Osteoblast (primary cell): Measurements from ENCODE around the gene PNPLA7. TPM values are rescaled to one million over a fixed set of nuclear protein-coding genes. Genes with fewer than 3 reads are reported as not detected.
"Not testable (repeated sequence)": the region's sequence is repeated elsewhere in the genome, so short reads cannot be mapped to it uniquely, and the experiment has no call there.

Source experiments
- DNase-seq: peaks from one replicate; pipeline ENCODE4 v3.0.0; 2011; ENCODE audit warnings: low spot score, mixed read lengths; ENCODE audit not compliant: insufficient read length; ENCODE audit errors: missing footprints
- H2AFZ ChIP-seq: 2 replicates; pipeline ENCODE4 v1.6.0; 2011; ENCODE audit warnings: mild to moderate bottlenecking, low read length
- H3K27ac ChIP-seq: 2 replicates; pipeline ENCODE4 v1.5.1; 2011; ENCODE audit warnings: mild to moderate bottlenecking, low read depth, low read length, moderate library complexity
- H3K27me3 ChIP-seq: 2 replicates; pipeline ENCODE4 v1.6.0; 2012; ENCODE audit warnings: mild to moderate bottlenecking, control low read depth, inconsistent platforms, low read length, moderate library complexity; ENCODE audit not compliant: insufficient read depth
- H3K36me3 ChIP-seq: 2 replicates; pipeline ENCODE4 v1.5.1; 2011; ENCODE audit warnings: mild to moderate bottlenecking, low read length, control low read depth, moderate library complexity; ENCODE audit not compliant: insufficient read depth
- H3K4me1 ChIP-seq: 2 replicates; pipeline ENCODE4 v1.5.1; 2011; ENCODE audit warnings: mild to moderate bottlenecking, low read length, control low read depth, moderate library complexity; ENCODE audit not compliant: insufficient read depth
- H3K4me2 ChIP-seq: 2 replicates; pipeline ENCODE4 v1.6.0; 2011; ENCODE audit warnings: mild to moderate bottlenecking, low read length; ENCODE audit not compliant: insufficient read depth
- H3K4me3 ChIP-seq: fragments of 200-600 bp; sonication (generic); 3 replicates; pipeline ENCODE4 v1.5.1; 2012; ENCODE audit warnings: mild to moderate bottlenecking, low read length, inconsistent platforms; ENCODE audit not compliant: insufficient read depth
- H3K79me2 ChIP-seq: 2 replicates; pipeline ENCODE4 v1.6.0; 2012; ENCODE audit warnings: mild to moderate bottlenecking, low read length, control low read depth, inconsistent platforms; ENCODE audit not compliant: insufficient read depth
- H3K9me3 ChIP-seq: 2 replicates; pipeline ENCODE4 v1.5.1; 2011; ENCODE audit warnings: low read depth, low read length, control low read depth
- H4K20me1 ChIP-seq: 2 replicates; pipeline ENCODE4 v1.6.0; 2012; ENCODE audit warnings: mild to moderate bottlenecking, low read length, control low read depth; ENCODE audit not compliant: insufficient read depth
- total RNA-seq: library from RNA; depleted of rRNA; stranded (reverse); fragments of >200 nt; gene quantifications from 2 replicates; pipeline ENCODE4 v1.2.3, GENCODE V29; 2012
- TF ChIP-seq, protein P1 (sequence below): IDR thresholded peaks from 2 replicates; pipeline ENCODE4 v1.5.1; 2011; ENCODE audit warnings: mild to moderate bottlenecking, low read depth, low read length, moderate library complexity; ENCODE audit errors: extremely low read depth

The PNPLA7 gene
- total RNA-seq, 1 donor, result 1.8 TPM

DNA sequence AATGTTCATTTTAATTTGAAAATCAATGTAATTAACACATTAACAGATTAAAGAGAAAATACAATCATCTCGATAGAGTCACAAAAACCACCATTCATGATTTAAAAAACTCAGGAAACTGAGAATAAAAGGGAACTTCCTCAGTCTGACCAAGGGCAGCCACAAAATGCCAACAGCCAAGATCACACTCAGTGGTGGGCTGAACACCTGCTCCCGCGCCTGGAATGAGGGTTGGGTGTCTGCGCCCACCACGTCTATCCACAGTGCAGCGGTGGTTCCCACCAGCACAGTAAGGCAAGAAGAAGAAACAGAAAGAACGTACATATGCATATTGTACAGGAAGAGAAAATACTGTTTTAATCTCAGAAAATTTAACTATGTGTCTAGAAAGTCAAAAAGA, 79.4 kb downstream of the PNPLA7 start:
- Histone ChIP-seq H3K27ac (no peak overlapping the region), H3K27me3 (peaks cover 8% of the 10 kb centered on the region), H2AFZ (no peak overlapping the region), H4K20me1 (no peaks in the 10 kb centered on the region), H3K4me2 (no peak overlapping the region), H3K4me1 (no peaks in the 10 kb centered on the region), H3K79me2 (no peaks in the 10 kb centered on the region), H3K9me3 (no peaks in the 10 kb centered on the region), H3K36me3 (no peaks in the 10 kb centered on the region), H3K4me3 (no peak overlapping the region)
- TF ChIP-seq, protein P1, sequence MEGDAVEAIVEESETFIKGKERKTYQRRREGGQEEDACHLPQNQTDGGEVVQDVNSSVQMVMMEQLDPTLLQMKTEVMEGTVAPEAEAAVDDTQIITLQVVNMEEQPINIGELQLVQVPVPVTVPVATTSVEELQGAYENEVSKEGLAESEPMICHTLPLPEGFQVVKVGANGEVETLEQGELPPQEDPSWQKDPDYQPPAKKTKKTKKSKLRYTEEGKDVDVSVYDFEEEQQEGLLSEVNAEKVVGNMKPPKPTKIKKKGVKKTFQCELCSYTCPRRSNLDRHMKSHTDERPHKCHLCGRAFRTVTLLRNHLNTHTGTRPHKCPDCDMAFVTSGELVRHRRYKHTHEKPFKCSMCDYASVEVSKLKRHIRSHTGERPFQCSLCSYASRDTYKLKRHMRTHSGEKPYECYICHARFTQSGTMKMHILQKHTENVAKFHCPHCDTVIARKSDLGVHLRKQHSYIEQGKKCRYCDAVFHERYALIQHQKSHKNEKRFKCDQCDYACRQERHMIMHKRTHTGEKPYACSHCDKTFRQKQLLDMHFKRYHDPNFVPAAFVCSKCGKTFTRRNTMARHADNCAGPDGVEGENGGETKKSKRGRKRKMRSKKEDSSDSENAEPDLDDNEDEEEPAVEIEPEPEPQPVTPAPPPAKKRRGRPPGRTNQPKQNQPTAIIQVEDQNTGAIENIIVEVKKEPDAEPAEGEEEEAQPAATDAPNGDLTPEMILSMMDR, result no peak
- peak; percentile 43 for DNase-seq

- Histone ChIP-seq H3K4me2 (no peak overlapping the region), H3K79me2 (no peaks in the 10 kb centered on the region), H3K27ac (no peak overlapping the region), H3K27me3 (peaks cover 8% of the 10 kb centered on the region), H4K20me1 (no peaks in the 10 kb centered on the region), H3K9me3 (no peaks in the 10 kb centered on the region), H3K36me3 (no peaks in the 10 kb centered on the region), H3K4me1 (no peaks in the 10 kb centered on the region), H2AFZ (no peak overlapping the region), H3K4me3 (no peak overlapping the region)
- TF ChIP-seq, protein P1, result no peak
- DNase-seq, result peak; percentile 81
Measured at GRCh38 chr9:137467896-137468295, 82.3 kb downstream of the PNPLA7 start.

DNA sequence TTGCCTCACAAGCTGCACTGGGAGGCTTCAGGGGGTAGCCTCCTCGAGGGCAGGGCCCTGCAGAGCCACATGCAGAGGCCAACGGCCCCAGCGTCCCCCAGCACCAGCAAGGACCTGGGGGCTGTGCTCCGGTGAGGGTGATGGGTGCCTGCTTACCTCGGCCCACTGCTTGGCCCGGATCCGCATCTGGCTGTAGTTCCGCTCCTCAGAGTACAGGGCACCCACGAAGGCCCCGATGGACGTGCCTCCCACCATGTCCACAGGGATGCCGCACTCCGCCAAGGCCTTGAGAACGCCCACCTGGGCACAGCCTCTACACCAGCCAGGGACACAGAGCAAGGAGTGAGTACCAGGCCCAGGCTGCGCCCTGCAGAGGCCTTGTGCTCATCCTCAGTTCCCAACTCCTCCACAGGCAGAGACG, 83.0 kb downstream of the PNPLA7 start:
- no peak overlapping the region for H3K4me3 ChIP-seq
- H4K20me1 ChIP-seq, result no peaks in the 10 kb centered on the region
- H3K27me3 ChIP-seq, result peaks cover 8% of the 10 kb centered on the region
- H3K79me2 ChIP-seq, result no peaks in the 10 kb centered on the region
- TF ChIP-seq, protein P1, result no peak
- DNase-seq, result peak; percentile 71
- no peak overlapping the region for H2AFZ ChIP-seq
- H3K4me1 ChIP-seq, result no peaks in the 10 kb centered on the region
- no peaks in the 10 kb centered on the region for H3K36me3 ChIP-seq
- no peak overlapping the region for H3K27ac ChIP-seq
- H3K4me2 ChIP-seq, result no peak overlapping the region
- no peaks in the 10 kb centered on the region for H3K9me3 ChIP-seq

- not testable (repeated sequence) for H3K27ac ChIP-seq, H3K9me3 ChIP-seq, H3K4me3 ChIP-seq, H3K36me3 ChIP-seq, H2AFZ ChIP-seq, H3K4me2 ChIP-seq, H3K79me2 ChIP-seq, H3K27me3 ChIP-seq, H4K20me1 ChIP-seq, H3K4me1 ChIP-seq
- DNase-seq, result peak; percentile 79
Measured at GRCh38 chr9:137466389-137467085, 83.7 kb downstream of the PNPLA7 start.
